Rectal smooth muscle tissue (tissue), 1 donor: ENCODE results near the gene PLK2.

Source experiments
- H3K27ac ChIP-seq: one replicate; pipeline ENCODE4 v1.7.0; 2013; ENCODE audit warnings: low read depth, low read length, inconsistent platforms
- H3K27me3 ChIP-seq: one replicate; pipeline ENCODE4 v1.7.0; 2013; ENCODE audit warnings: low read length; ENCODE audit not compliant: control insufficient read depth, insufficient read depth
- H3K36me3 ChIP-seq: one replicate; pipeline ENCODE4 v1.7.0; 2013; ENCODE audit warnings: low read length; ENCODE audit not compliant: control insufficient read depth, insufficient read depth
- H3K4me1 ChIP-seq: one replicate; pipeline ENCODE4 v1.7.0; 2013; ENCODE audit warnings: low read length; ENCODE audit not compliant: control insufficient read depth, insufficient read depth
- H3K4me3 ChIP-seq: one replicate; pipeline ENCODE4 v1.7.0; 2013; ENCODE audit warnings: low read length
- H3K9ac ChIP-seq: one replicate; pipeline ENCODE4 v1.7.0; 2013; ENCODE audit warnings: low read length

The PLK2 gene

GRCh38 chr5:58460002-58460731 is at the start of gene PLK2:
Gene PLK2, minus strand, starts transcription at chr5:58460086. Its CDS starts 127 bp downstream, at chr5:58459959.
- H3K27ac ChIP-seq: peak within 1 kb of the TSS; percentile 82
- peak within 1 kb of the TSS; percentile 45 for H3K9ac ChIP-seq
- H3K4me1 ChIP-seq: peaks cover 2% of the 10 kb centered on the region
- H3K4me3 ChIP-seq: peak within 1 kb of the TSS; percentile 80
- peaks cover 2% of the 10 kb centered on the region for H3K36me3 ChIP-seq
- no peaks in the 10 kb centered on the region for H3K27me3 ChIP-seq

GRCh38 chr5:58507715-58508114 is 47.8 kb upstream of the PLK2 start:
- H3K4me3 ChIP-seq: no peak overlapping the region
- no peaks in the 10 kb centered on the region for H3K27me3 ChIP-seq
- no peak overlapping the region for H3K27ac ChIP-seq
- no peaks in the 10 kb centered on the region for H3K36me3 ChIP-seq
- no peaks in the 10 kb centered on the region for H3K4me1 ChIP-seq
- no peak overlapping the region for H3K9ac ChIP-seq

- no peaks in the 10 kb centered on the region for H3K27me3 ChIP-seq
- no peak overlapping the region for H3K4me3 ChIP-seq
- no peaks in the 10 kb centered on the region for H3K36me3 ChIP-seq
- H3K9ac ChIP-seq: no peak overlapping the region
- no peaks in the 10 kb centered on the region for H3K4me1 ChIP-seq
- no peak overlapping the region for H3K27ac ChIP-seq
Observed at GRCh38 chr5:58505971-58506640, 46.2 kb upstream of the PLK2 start.

GRCh38 chr5:58505502-58505901 is 45.6 kb upstream of the PLK2 start:
- Histone ChIP-seq H3K4me3 (no peak overlapping the region), H3K27me3 (no peaks in the 10 kb centered on the region), H3K4me1 (no peaks in the 10 kb centered on the region), H3K27ac (no peak overlapping the region), H3K36me3 (no peaks in the 10 kb centered on the region), H3K9ac (no peak overlapping the region)

GRCh38 chr5:58504766-58505165 is 44.9 kb upstream of the PLK2 start:
- no peak overlapping the region for H3K9ac ChIP-seq
- H3K27ac ChIP-seq: no peak overlapping the region
- no peaks in the 10 kb centered on the region for H3K36me3 ChIP-seq
- no peak overlapping the region for H3K4me3 ChIP-seq
- no peaks in the 10 kb centered on the region for H3K4me1 ChIP-seq
- no peaks in the 10 kb centered on the region for H3K27me3 ChIP-seq

GRCh38 chr5:58503390-58504046 is 43.6 kb upstream of the PLK2 start:
- Histone ChIP-seq H3K4me1 (no peaks in the 10 kb centered on the region), H3K4me3 (no peak overlapping the region), H3K27ac (no peak overlapping the region), H3K36me3 (no peaks in the 10 kb centered on the region), H3K27me3 (no peaks in the 10 kb centered on the region), H3K9ac (no peak overlapping the region)

- Histone ChIP-seq H3K4me3 (no peak overlapping the region), H3K27me3 (no peaks in the 10 kb centered on the region), H3K36me3 (no peaks in the 10 kb centered on the region), H3K4me1 (no peaks in the 10 kb centered on the region), H3K9ac (no peak overlapping the region), H3K27ac (no peak overlapping the region)
Observed at GRCh38 chr5:58501778-58502417, 42.0 kb upstream of the PLK2 start.

GRCh38 chr5:58499941-58500340 is 40.1 kb upstream of the PLK2 start:
- no peaks in the 10 kb centered on the region for H3K4me1 ChIP-seq
- no peak overlapping the region for H3K4me3 ChIP-seq
- no peak overlapping the region for H3K27ac ChIP-seq
- H3K27me3 ChIP-seq: no peaks in the 10 kb centered on the region
- no peaks in the 10 kb centered on the region for H3K36me3 ChIP-seq
- no peak overlapping the region for H3K9ac ChIP-seq

- Histone ChIP-seq H3K4me3 (no peak overlapping the region), H3K9ac (no peak overlapping the region), H3K4me1 (no peaks in the 10 kb centered on the region), H3K27me3 (no peaks in the 10 kb centered on the region), H3K27ac (no peak overlapping the region), H3K36me3 (no peaks in the 10 kb centered on the region)
Observed at GRCh38 chr5:58499231-58499630, 39.3 kb upstream of the PLK2 start.

GRCh38 chr5:58498340-58498942 is 38.6 kb upstream of the PLK2 start:
- Histone ChIP-seq H3K4me3 (no peak overlapping the region), H3K4me1 (no peaks in the 10 kb centered on the region), H3K27ac (no peak overlapping the region), H3K36me3 (no peaks in the 10 kb centered on the region), H3K9ac (no peak overlapping the region), H3K27me3 (no peaks in the 10 kb centered on the region)

- H3K27ac ChIP-seq: no peak overlapping the region
- H3K9ac ChIP-seq: no peak overlapping the region
- no peaks in the 10 kb centered on the region for H3K4me1 ChIP-seq
- H3K36me3 ChIP-seq: no peaks in the 10 kb centered on the region
- no peak overlapping the region for H3K4me3 ChIP-seq
- no peaks in the 10 kb centered on the region for H3K27me3 ChIP-seq
Observed at GRCh38 chr5:58497921-58498320, 38.0 kb upstream of the PLK2 start.

GRCh38 chr5:58497386-58497785 is 37.5 kb upstream of the PLK2 start:
- Histone ChIP-seq H3K36me3 (no peaks in the 10 kb centered on the region), H3K4me1 (no peaks in the 10 kb centered on the region), H3K4me3 (no peak overlapping the region), H3K27ac (no peak overlapping the region), H3K27me3 (no peaks in the 10 kb centered on the region), H3K9ac (no peak overlapping the region)
